Right atrium auricular region (tissue), 2 donors: Measurements from ENCODE around the gene BRSK2. TPM values are rescaled to one million over a fixed set of nuclear protein-coding genes. Genes with fewer than 3 reads are reported as not detected.

Experiments
- DNase-seq: peaks from one replicate; pipeline ENCODE4 v3.0.0-alpha.2; 2019; ENCODE audit warnings: low spot score
- H3K27ac ChIP-seq, 2 donors: fragments of 200-600 bp; sonication (generic); 1 replicate in 1 of 2; 2 replicates in 1 of 2; pipeline ENCODE4 v1.5.1; 2016 to 2019
- H3K27me3 ChIP-seq, 2 donors: fragments of 200-600 bp; sonication (generic); one replicate each; pipeline versions ENCODE4 v1.5.1 to v1.6.0; 2017 to 2019
- H3K36me3 ChIP-seq: fragments of 200-600 bp; sonication (generic); one replicate; pipeline ENCODE4 v1.5.1; 2016
- H3K4me1 ChIP-seq, 2 donors: fragments of 200-600 bp; sonication (generic); one replicate each; pipeline versions ENCODE4 v1.5.1 to v1.6.0; 2017 to 2019
- H3K4me3 ChIP-seq, 2 donors: fragments of 200-600 bp; sonication (generic); 1 replicate in 1 of 2; 2 replicates in 1 of 2; pipeline ENCODE4 v1.5.1; 2017 to 2019; ENCODE audit warnings: mild to moderate bottlenecking in 1 of 2, moderate library complexity in 1 of 2
- H3K9me3 ChIP-seq, 2 donors: fragments of 200-600 bp; sonication (generic); one replicate each; pipeline ENCODE4 v1.5.1; 2019
- total RNA-seq, 2 donors: library from RNA; depleted of rRNA; stranded (reverse); fragments of >200 nt; gene quantifications; one replicate each; pipeline ENCODE4 v1.1.0, GENCODE V29; 2016
- TF ChIP-seq, protein P1 (sequence below), 2 donors: fragments of 200-600 bp; sonication (generic); IDR thresholded peaks; one replicate each; pipeline ENCODE4 v1.5.1; 2019; ENCODE audit warnings: antibody characterized with exemption in 2 of 2

BRSK2 gene
- total RNA-seq, 2 donors from 2014 or later, result 0.19 to 0.51 TPM

GRCh38 chr11:1485504-1485885 lies 95.8 kb downstream of the BRSK2 start:
- Histone ChIP-seq H3K27ac (peak overlapping the region; percentile 3 to 48), H3K36me3 (peaks cover under 1% of the 10 kb centered on the region), H3K4me3 (peak overlapping the region in 1 of 2 donors; percentile 33), H3K27me3 (no peaks in the 10 kb centered on the region), H3K4me1 (peaks cover 0 to 93% of the 10 kb centered on the region in 2 donors), H3K9me3 (no peaks in the 10 kb centered on the region)
- TF ChIP-seq, protein P1, sequence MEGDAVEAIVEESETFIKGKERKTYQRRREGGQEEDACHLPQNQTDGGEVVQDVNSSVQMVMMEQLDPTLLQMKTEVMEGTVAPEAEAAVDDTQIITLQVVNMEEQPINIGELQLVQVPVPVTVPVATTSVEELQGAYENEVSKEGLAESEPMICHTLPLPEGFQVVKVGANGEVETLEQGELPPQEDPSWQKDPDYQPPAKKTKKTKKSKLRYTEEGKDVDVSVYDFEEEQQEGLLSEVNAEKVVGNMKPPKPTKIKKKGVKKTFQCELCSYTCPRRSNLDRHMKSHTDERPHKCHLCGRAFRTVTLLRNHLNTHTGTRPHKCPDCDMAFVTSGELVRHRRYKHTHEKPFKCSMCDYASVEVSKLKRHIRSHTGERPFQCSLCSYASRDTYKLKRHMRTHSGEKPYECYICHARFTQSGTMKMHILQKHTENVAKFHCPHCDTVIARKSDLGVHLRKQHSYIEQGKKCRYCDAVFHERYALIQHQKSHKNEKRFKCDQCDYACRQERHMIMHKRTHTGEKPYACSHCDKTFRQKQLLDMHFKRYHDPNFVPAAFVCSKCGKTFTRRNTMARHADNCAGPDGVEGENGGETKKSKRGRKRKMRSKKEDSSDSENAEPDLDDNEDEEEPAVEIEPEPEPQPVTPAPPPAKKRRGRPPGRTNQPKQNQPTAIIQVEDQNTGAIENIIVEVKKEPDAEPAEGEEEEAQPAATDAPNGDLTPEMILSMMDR (IDR thresholded peaks at IDR 0.05), result no peak
- DNase-seq, result no peak

DNA sequence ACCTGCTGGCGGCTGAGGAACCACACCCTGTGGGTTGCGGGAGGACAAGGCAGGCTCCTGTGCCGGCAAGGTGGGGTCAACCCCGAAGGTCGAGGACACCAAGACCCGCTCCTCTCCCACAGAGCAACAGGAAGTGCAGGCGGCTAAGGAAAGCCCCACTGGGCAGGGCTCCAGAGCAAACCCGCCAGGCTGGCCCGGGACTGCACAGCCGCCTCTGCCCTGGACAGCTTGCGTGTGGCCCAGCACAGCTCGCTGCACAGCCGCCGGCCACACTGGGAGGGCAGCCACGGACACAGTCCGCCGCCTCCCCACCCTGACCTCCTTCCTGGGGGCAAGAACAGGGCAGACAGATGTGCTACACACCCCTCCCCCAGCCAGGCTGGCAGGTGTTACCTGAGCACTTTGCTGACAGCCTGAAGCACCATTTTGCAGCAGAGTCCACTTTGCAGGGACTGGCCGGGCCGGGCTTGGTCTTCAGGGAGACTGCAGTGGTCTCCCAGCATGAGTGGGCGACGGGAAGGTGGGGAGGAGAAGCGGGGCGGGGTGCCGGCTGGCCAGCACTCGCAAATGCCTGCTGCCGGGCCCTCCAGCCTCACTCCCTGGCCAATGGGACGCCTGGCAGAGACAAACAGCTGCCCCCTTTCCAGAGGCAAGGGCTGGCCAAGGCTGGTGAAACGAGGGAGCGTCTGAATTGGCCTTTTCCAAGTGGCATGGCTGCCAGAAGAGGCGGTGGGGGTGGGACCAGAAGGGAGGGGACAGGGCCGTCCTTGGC lies 96.5 kb downstream of the BRSK2 start, which contains the start of gene MOB2:
Gene MOB2, minus strand, starts transcription at position 726 of the 772 bp plus-strand sequence. Its CDS starts 223 bp downstream, at position 503.
- DNase-seq, result no peak
- no peaks in the 10 kb centered on the region for H3K36me3 ChIP-seq
- no peaks in the 10 kb centered on the region for H3K27me3 ChIP-seq
- peak within 1 kb of the TSS; percentile 3 to 48 for H3K27ac ChIP-seq
- H3K4me3 ChIP-seq, result peak within 1 kb of the TSS; percentile 9 to 33
- peaks cover 0 to 85% of the 10 kb centered on the region in 2 donors for H3K4me1 ChIP-seq
- TF ChIP-seq, protein P1 (IDR thresholded peaks at IDR 0.05), result no peak
- H3K9me3 ChIP-seq, result no peaks in the 10 kb centered on the region

- Histone ChIP-seq H3K36me3 (no peaks in the 10 kb centered on the region), H3K27me3 (no peaks in the 10 kb centered on the region), H3K27ac (peak overlapping the region in 1 of 2 donors; percentile 1), H3K4me1 (peaks cover 0 to 75% of the 10 kb centered on the region in 2 donors), H3K4me3 (no peak overlapping the region), H3K9me3 (no peaks in the 10 kb centered on the region)
- TF ChIP-seq, protein P1 (IDR thresholded peaks at IDR 0.05), result no peak
- no peak for DNase-seq
Measured at GRCh38 chr11:1487091-1487850, 97.5 kb downstream of the BRSK2 start.

DNA sequence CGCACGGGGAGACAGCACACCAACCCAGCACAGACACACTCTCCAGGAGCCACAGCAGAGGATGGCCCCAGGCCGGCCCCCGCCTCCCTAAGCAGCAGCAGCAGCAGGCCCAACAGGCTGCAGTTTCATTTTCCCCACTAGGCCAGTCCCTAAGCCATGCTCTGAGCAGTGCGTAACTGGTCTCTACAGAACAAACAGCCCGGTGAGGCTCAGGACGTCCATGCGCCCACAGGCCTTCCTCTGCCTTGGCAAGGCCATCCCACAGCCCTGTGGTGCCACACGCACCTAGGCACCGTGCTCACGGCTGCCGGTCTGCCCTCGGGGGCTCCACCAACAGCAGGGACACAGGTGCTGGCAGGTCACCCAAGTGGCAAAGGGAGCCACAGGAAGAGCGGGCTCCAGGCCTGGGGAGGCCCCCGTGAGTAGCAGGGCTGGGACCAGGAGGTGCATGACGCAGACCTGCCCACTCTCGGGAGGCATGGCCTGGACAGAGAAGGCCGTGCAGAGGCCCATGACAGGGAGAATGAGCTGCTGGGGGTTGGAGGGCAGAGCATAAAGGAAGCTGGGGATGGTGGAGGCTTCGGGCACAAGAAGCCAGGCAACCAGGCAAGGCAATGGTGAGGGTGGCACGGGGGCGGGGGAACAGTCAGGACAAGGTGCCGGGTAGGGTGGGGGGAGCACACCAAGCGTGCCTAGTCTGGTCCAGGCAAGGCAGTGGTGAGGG lies 98.3 kb downstream of the BRSK2 start:
- no peaks in the 10 kb centered on the region for H3K27me3 ChIP-seq
- DNase-seq, result no peak
- peak overlapping the region in 1 of 2 donors; percentile 1 for H3K27ac ChIP-seq
- H3K9me3 ChIP-seq, result no peaks in the 10 kb centered on the region
- no peaks in the 10 kb centered on the region for H3K36me3 ChIP-seq
- H3K4me1 ChIP-seq, result peaks cover 0 to 68% of the 10 kb centered on the region in 2 donors
- TF ChIP-seq, protein P1 (IDR thresholded peaks at IDR 0.05), result no peak
- no peak overlapping the region for H3K4me3 ChIP-seq

DNA sequence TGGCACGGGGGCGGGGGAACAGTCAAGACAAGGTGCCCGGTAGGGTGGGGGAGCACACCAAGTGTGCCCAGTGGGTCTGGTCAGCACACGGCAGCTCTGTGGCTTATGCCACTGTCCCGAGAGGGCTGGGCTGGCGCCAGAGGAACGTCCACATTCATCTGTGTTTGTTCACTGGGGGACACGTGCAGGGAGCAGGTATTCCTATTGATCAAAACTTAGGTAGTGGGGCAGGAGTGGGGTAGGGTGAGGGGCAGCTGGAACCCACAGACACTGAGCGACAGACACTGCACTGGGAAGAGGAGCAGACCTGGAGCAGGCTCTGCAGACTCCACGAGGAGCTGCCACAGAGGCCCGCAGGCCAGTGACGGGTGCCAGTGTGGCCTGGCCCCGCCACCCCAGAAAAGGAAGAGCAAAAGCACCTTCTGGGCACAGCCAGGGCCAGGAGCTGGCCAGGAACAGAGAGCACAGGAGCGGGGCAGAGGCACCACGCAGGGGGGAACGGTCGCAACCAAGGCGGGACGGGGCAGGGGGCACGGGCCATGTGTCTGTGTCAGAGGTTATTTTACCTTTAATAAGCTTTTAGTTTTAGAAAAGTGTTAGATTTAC lies 98.9 kb downstream of the BRSK2 start:
- TF ChIP-seq, protein P1 (IDR thresholded peaks at IDR 0.05), result no peak
- Histone ChIP-seq H3K36me3 (no peaks in the 10 kb centered on the region), H3K27me3 (no peaks in the 10 kb centered on the region), H3K9me3 (no peaks in the 10 kb centered on the region), H3K27ac (no peak overlapping the region), H3K4me1 (peaks cover 0 to 61% of the 10 kb centered on the region in 2 donors), H3K4me3 (no peak overlapping the region)
- no peak for DNase-seq
